Upper lobe of left lung (tissue), 4 donors: ENCODE data around the gene TSPAN5.

Experiments
- POLR2AphosphoS5 ChIP-seq, 2 donors: sonication (generic); formaldehyde crosslinking; IDR thresholded peaks; one replicate each; pipeline ENCODE4 v1.5.1; 2017; ENCODE audit warnings: antibody characterized with exemption in 2 of 2
- TF ChIP-seq, protein P1 (sequence below), 6 experiments: fragments of 450-650 bp in 4 of 6; fragments of 200-600 bp in 2 of 6; sonication (generic) in 2 of 6; IDR thresholded peaks; one replicate each; pipeline ENCODE4 v1.5.1; 2016 to 2019; ENCODE audit warnings: antibody characterized with exemption in 6 of 6

GRCh38 chr4:98469771-98470170 is 188.6 kb downstream of the TSPAN5 start:
- TF ChIP-seq, protein P1, sequence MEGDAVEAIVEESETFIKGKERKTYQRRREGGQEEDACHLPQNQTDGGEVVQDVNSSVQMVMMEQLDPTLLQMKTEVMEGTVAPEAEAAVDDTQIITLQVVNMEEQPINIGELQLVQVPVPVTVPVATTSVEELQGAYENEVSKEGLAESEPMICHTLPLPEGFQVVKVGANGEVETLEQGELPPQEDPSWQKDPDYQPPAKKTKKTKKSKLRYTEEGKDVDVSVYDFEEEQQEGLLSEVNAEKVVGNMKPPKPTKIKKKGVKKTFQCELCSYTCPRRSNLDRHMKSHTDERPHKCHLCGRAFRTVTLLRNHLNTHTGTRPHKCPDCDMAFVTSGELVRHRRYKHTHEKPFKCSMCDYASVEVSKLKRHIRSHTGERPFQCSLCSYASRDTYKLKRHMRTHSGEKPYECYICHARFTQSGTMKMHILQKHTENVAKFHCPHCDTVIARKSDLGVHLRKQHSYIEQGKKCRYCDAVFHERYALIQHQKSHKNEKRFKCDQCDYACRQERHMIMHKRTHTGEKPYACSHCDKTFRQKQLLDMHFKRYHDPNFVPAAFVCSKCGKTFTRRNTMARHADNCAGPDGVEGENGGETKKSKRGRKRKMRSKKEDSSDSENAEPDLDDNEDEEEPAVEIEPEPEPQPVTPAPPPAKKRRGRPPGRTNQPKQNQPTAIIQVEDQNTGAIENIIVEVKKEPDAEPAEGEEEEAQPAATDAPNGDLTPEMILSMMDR (IDR thresholded peaks at IDR 0.05): no peak
- no peak for TF ChIP-seq POLR2AphosphoS5 (IDR thresholded peaks at IDR 0.05)
